HG02870 (cell line): ENCODE measurements around the gene RAET1E.
"Not testable (repeated sequence)": the region's sequence is repeated elsewhere in the genome, so short reads cannot be mapped to it uniquely, and the experiment has no call there.

Experiments
- ATAC-seq: cut with Tn5 transposase; IDR thresholded peaks from one replicate; pipeline ENCODE4 v1.9.1; 2021; ENCODE audit warnings: mild to moderate bottlenecking, moderate library complexity; ENCODE audit not compliant: unreplicated experiment

RAET1E gene

GRCh38 chr6:149891864-149892263 is 6.0 kb downstream of the RAET1E start:
- not testable (repeated sequence) for ATAC-seq

- ATAC-seq, result no peak
These were observed 6.7 kb downstream of the RAET1E start for GRCh38 chr6:149891259-149891658.

- no peak for ATAC-seq
These were observed 7.3 kb downstream of the RAET1E start for GRCh38 chr6:149890629-149891045.

GRCh38 chr6:149889326-149889725 is 8.6 kb downstream of the RAET1E start:
- ATAC-seq, result no peak

- no peak for ATAC-seq
These were observed 9.3 kb downstream of the RAET1E start for GRCh38 chr6:149888659-149889058.

- no peak for ATAC-seq
These were observed 9.8 kb downstream of the RAET1E start for GRCh38 chr6:149888093-149888492.

GRCh38 chr6:149887343-149887742 is 10.6 kb downstream of the RAET1E start:
- no peak for ATAC-seq

GRCh38 chr6:149885888-149886287 is 12.0 kb downstream of the RAET1E start:
- ATAC-seq, result no peak

- ATAC-seq, result no peak
These were observed 13.3 kb downstream of the RAET1E start for GRCh38 chr6:149884617-149885016.

- ATAC-seq, result no peak
These were observed 13.7 kb downstream of the RAET1E start for GRCh38 chr6:149884215-149884614.

- no peak for ATAC-seq
These were observed 16.1 kb downstream of the RAET1E start for GRCh38 chr6:149881860-149882259.

GRCh38 chr6:149881066-149881766 is 16.7 kb downstream of the RAET1E start:
- ATAC-seq, result no peak

- no peak for ATAC-seq
These were observed 20.3 kb downstream of the RAET1E start for GRCh38 chr6:149877659-149878058.

GRCh38 chr6:149876241-149876933 is 21.5 kb downstream of the RAET1E start:
- no peak for ATAC-seq

GRCh38 chr6:149872233-149872632 is 25.7 kb downstream of the RAET1E start:
- no peak for ATAC-seq

GRCh38 chr6:149871182-149871581 is 26.7 kb downstream of the RAET1E start:
- no peak for ATAC-seq

GRCh38 chr6:149869275-149869892 is 28.5 kb downstream of the RAET1E start:
- ATAC-seq, result no peak

GRCh38 chr6:149867876-149868640 is 29.9 kb downstream of the RAET1E start:
- no peak for ATAC-seq

GRCh38 chr6:149864578-149865535 is 33.1 kb downstream of the RAET1E start:
- no peak for ATAC-seq
